ENCODE measurements around the gene TIGD4. TPM values are rescaled to one million over a fixed set of nuclear protein-coding genes. Genes with fewer than 3 reads are reported as not detected.
A peak's percentile ranks its signal among the peaks of the same experiment; 100 is the strongest.

The TIGD4 gene
- 0.78 and 0.92 TPM in 2 replicates for total RNA-seq (2022)
- Bru-seq, nascent RNA, result percentile 54 among the genes with signal in this experiment
- percentile 53 among the genes with signal in this experiment for BruChase-seq, experiment 1, labeled RNA remaining after a 6-hour chase
- percentile 57 among the genes with signal in this experiment for BruChase-seq, experiment 2, labeled RNA remaining after a 2-hour chase
- long read RNA-seq, result 0 reads

- intact Hi-C loops (cut with micrococcal nuclease; ENCODE audit: unreplicated experiment), result loop anchor here (10.0 kb wide), 1 partner anchor 155 kb away; the partner anchor contains the start of gene FHDC1
- peak within 1 kb of the TSS; percentile 97 for H3K4me3 Mint-ChIP-seq (ENCODE audit: low read depth, unreplicated experiment)
- TF ChIP-seq CTCF (IDR thresholded peaks at IDR 0.05; ENCODE audit: unreplicated experiment), result peak; percentile 16
- no peaks in the 10 kb centered on the region for H3K27me3 Mint-ChIP-seq (ENCODE audit: unreplicated experiment)
- peak within 1 kb of the TSS; percentile 83 for H3K27ac Mint-ChIP-seq (ENCODE audit: unreplicated experiment)
- peaks cover 32% of the 10 kb centered on the region for H3K36me3 Mint-ChIP-seq (ENCODE audit: insufficient read depth, unreplicated experiment)
- H3K9me3 Mint-ChIP-seq (ENCODE audit: low read depth, unreplicated experiment), result no peaks in the 10 kb centered on the region
- H3K4me1 Mint-ChIP-seq (ENCODE audit: low read depth, unreplicated experiment), result peaks cover 32% of the 10 kb centered on the region
- no TSS peak for BruUV-seq (replicated peaks)
- CTCF ChIA-PET, result interaction anchor here (0.8 kb wide), 1 partner anchor 22 kb away, joined by 3 read pairs; no protein-coding TSS in a partner anchor
- DNase-seq, result peak; percentile 96
Observed at GRCh38 chr4:152779513-152780266, at the start of gene TIGD4, which contains the start of gene ARFIP1. Gene TIGD4 (minus strand): TSS chr4:152779730. CDS start chr4:152771004, 8,726 bp downstream. Gene ARFIP1 (plus strand): TSS chr4:152779954. CDS start chr4:152829634, 49,680 bp downstream.

- Mint-ChIP-seq H3K36me3 (ENCODE audit: insufficient read depth, unreplicated experiment) (no peaks in the 10 kb centered on the region), H3K27me3 (ENCODE audit: unreplicated experiment) (no peaks in the 10 kb centered on the region), H3K4me3 (ENCODE audit: low read depth, unreplicated experiment) (no peak overlapping the region), H3K9me3 (ENCODE audit: low read depth, unreplicated experiment) (peaks cover 3% of the 10 kb centered on the region), H3K27ac (ENCODE audit: unreplicated experiment) (no peak overlapping the region), H3K4me1 (ENCODE audit: low read depth, unreplicated experiment) (no peaks in the 10 kb centered on the region)
- TF ChIP-seq CTCF (IDR thresholded peaks at IDR 0.05; ENCODE audit: unreplicated experiment), result no peak
- BruUV-seq (replicated peaks), result no TSS peak
- CTCF ChIA-PET, result no interaction called here
- no peak for DNase-seq
- intact Hi-C loops (cut with micrococcal nuclease; ENCODE audit: unreplicated experiment), result no loop called here
Observed at GRCh38 chr4:152828122-152828521, 48.6 kb upstream of the TIGD4 start.

GRCh38 chr4:152825336-152825735 lies 45.8 kb upstream of the TIGD4 start:
- no TSS peak for BruUV-seq (replicated peaks)
- Mint-ChIP-seq H3K9me3 (ENCODE audit: low read depth, unreplicated experiment) (peaks cover 6% of the 10 kb centered on the region), H3K27ac (ENCODE audit: unreplicated experiment) (no peak overlapping the region), H3K4me1 (ENCODE audit: low read depth, unreplicated experiment) (no peaks in the 10 kb centered on the region), H3K36me3 (ENCODE audit: insufficient read depth, unreplicated experiment) (no peaks in the 10 kb centered on the region), H3K4me3 (ENCODE audit: low read depth, unreplicated experiment) (no peak overlapping the region), H3K27me3 (ENCODE audit: unreplicated experiment) (no peaks in the 10 kb centered on the region)
- intact Hi-C loops (cut with micrococcal nuclease; ENCODE audit: unreplicated experiment), result no loop called here
- CTCF ChIA-PET, result no interaction called here
- TF ChIP-seq CTCF (IDR thresholded peaks at IDR 0.05; ENCODE audit: unreplicated experiment), result no peak
- DNase-seq, result no peak

- no TSS peak for BruUV-seq (replicated peaks)
- peaks cover 6% of the 10 kb centered on the region for H3K9me3 Mint-ChIP-seq (ENCODE audit: low read depth, unreplicated experiment)
- H3K4me1 Mint-ChIP-seq (ENCODE audit: low read depth, unreplicated experiment), result no peaks in the 10 kb centered on the region
- H3K36me3 Mint-ChIP-seq (ENCODE audit: insufficient read depth, unreplicated experiment), result no peaks in the 10 kb centered on the region
- H3K4me3 Mint-ChIP-seq (ENCODE audit: low read depth, unreplicated experiment), result no peak overlapping the region
- TF ChIP-seq CTCF (IDR thresholded peaks at IDR 0.05; ENCODE audit: unreplicated experiment), result no peak
- H3K27ac Mint-ChIP-seq (ENCODE audit: unreplicated experiment), result no peak overlapping the region
- no peaks in the 10 kb centered on the region for H3K27me3 Mint-ChIP-seq (ENCODE audit: unreplicated experiment)
- DNase-seq, result no peak
- intact Hi-C loops (cut with micrococcal nuclease; ENCODE audit: unreplicated experiment), result no loop called here
- CTCF ChIA-PET, result no interaction called here
Observed at GRCh38 chr4:152824561-152824960, 45.0 kb upstream of the TIGD4 start.

All from Calu3 (cell line).